Measurements from ENCODE around the gene C10orf143.

C10orf143 gene

GRCh38 chr10:130049987-130050386, 60.6 kb downstream of the C10orf143 start:
- TF ChIP-seq GATA3 (IDR thresholded peaks at IDR 0.05; ENCODE audit: low read depth, low read length): no peak

- no peak for TF ChIP-seq GATA2 (IDR thresholded peaks at IDR 0.05; ENCODE audit: low read depth, low read length)
- TF ChIP-seq GATA3 (IDR thresholded peaks at IDR 0.05; ENCODE audit: low read depth, low read length): no peak
These were observed 61.4 kb downstream of the C10orf143 start for GRCh38 chr10:130049244-130049643.

- TF ChIP-seq GATA3 (IDR thresholded peaks at IDR 0.05; ENCODE audit: low read depth, low read length) (no peak), GATA2 (IDR thresholded peaks at IDR 0.05; ENCODE audit: low read depth, low read length) (no peak)
These were observed 62.5 kb downstream of the C10orf143 start for GRCh38 chr10:130048081-130048480.

- TF ChIP-seq GATA3 (IDR thresholded peaks at IDR 0.05; ENCODE audit: low read depth, low read length) (no peak), GATA2 (IDR thresholded peaks at IDR 0.05; ENCODE audit: low read depth, low read length) (no peak)
These were observed 63.3 kb downstream of the C10orf143 start for GRCh38 chr10:130047336-130047735.

GRCh38 chr10:130046591-130046990, 64.0 kb downstream of the C10orf143 start:
- no peak for TF ChIP-seq GATA3 (IDR thresholded peaks at IDR 0.05; ENCODE audit: low read depth, low read length)

- TF ChIP-seq GATA2 (IDR thresholded peaks at IDR 0.05; ENCODE audit: low read depth, low read length) (no peak), GATA3 (IDR thresholded peaks at IDR 0.05; ENCODE audit: low read depth, low read length) (no peak)
These were observed 64.8 kb downstream of the C10orf143 start for GRCh38 chr10:130045801-130046321.

GRCh38 chr10:130045091-130045652, 65.5 kb downstream of the C10orf143 start:
- no peak for TF ChIP-seq GATA2 (IDR thresholded peaks at IDR 0.05; ENCODE audit: low read depth, low read length)
- no peak for TF ChIP-seq GATA3 (IDR thresholded peaks at IDR 0.05; ENCODE audit: low read depth, low read length)

GRCh38 chr10:130044067-130045061, 66.3 kb downstream of the C10orf143 start:
- TF ChIP-seq GATA3 (IDR thresholded peaks at IDR 0.05; ENCODE audit: low read depth, low read length) (no peak), GATA2 (IDR thresholded peaks at IDR 0.05; ENCODE audit: low read depth, low read length) (no peak)

- TF ChIP-seq GATA2 (IDR thresholded peaks at IDR 0.05; ENCODE audit: low read depth, low read length) (no peak), GATA3 (IDR thresholded peaks at IDR 0.05; ENCODE audit: low read depth, low read length) (no peak)
These were observed 67.1 kb downstream of the C10orf143 start for GRCh38 chr10:130043491-130043890.

- TF ChIP-seq GATA3 (IDR thresholded peaks at IDR 0.05; ENCODE audit: low read depth, low read length) (no peak), GATA2 (IDR thresholded peaks at IDR 0.05; ENCODE audit: low read depth, low read length) (no peak)
These were observed 68.2 kb downstream of the C10orf143 start for GRCh38 chr10:130042381-130042780.

GRCh38 chr10:130041451-130042371, 68.9 kb downstream of the C10orf143 start:
- TF ChIP-seq GATA2 (IDR thresholded peaks at IDR 0.05; ENCODE audit: low read depth, low read length) (no peak), GATA3 (IDR thresholded peaks at IDR 0.05; ENCODE audit: low read depth, low read length) (no peak)

- TF ChIP-seq GATA2 (IDR thresholded peaks at IDR 0.05; ENCODE audit: low read depth, low read length) (no peak), GATA3 (IDR thresholded peaks at IDR 0.05; ENCODE audit: low read depth, low read length) (no peak)
These were observed 69.8 kb downstream of the C10orf143 start for GRCh38 chr10:130040817-130041330.

- TF ChIP-seq GATA3 (IDR thresholded peaks at IDR 0.05; ENCODE audit: low read depth, low read length) (no peak), GATA2 (IDR thresholded peaks at IDR 0.05; ENCODE audit: low read depth, low read length) (no peak)
These were observed 70.3 kb downstream of the C10orf143 start for GRCh38 chr10:130040351-130040750.

- TF ChIP-seq GATA2 (IDR thresholded peaks at IDR 0.05; ENCODE audit: low read depth, low read length) (no peak), GATA3 (IDR thresholded peaks at IDR 0.05; ENCODE audit: low read depth, low read length) (no peak)
These were observed 71.5 kb downstream of the C10orf143 start for GRCh38 chr10:130039141-130039540.
